Measurements from ENCODE around the gene AGA. TPM values are rescaled to one million over a fixed set of nuclear protein-coding genes. Genes with fewer than 3 reads are reported as not detected.

The AGA gene
- total RNA-seq, 1 donor from 2014 or later = 26.1 TPM

DNA sequence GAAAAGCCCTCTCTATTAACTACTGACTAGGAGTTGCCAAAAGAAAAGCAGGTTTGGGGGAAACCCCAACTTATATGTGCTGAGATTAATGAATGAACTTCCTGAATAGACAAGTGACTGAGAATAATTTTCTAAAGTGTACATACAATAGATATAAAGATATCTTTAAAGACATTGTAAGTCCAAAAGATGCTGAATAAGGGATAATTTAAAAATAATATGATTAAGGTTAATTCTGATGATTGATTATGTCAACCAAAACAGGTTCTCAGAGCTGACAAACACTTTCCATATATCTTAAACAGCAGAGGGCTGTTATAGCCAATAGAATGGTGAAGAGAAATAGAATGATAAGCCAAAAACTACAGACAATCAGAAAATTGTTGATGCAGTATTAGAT, 28.6 kb downstream of the AGA start:
- Mint-ChIP-seq H3K27me3 (ENCODE audit: unreplicated experiment) (no peaks in the 10 kb centered on the region), H3K4me1 (ENCODE audit: unreplicated experiment) (no peaks in the 10 kb centered on the region), H3K36me3 (ENCODE audit: unreplicated experiment) (no peaks in the 10 kb centered on the region), H3K4me3 (ENCODE audit: unreplicated experiment) (no peak overlapping the region), H3K27ac (ENCODE audit: unreplicated experiment) (no peak overlapping the region), H3K9me3 (ENCODE audit: unreplicated experiment) (peaks cover 3% of the 10 kb centered on the region)
- TF ChIP-seq, protein P1, sequence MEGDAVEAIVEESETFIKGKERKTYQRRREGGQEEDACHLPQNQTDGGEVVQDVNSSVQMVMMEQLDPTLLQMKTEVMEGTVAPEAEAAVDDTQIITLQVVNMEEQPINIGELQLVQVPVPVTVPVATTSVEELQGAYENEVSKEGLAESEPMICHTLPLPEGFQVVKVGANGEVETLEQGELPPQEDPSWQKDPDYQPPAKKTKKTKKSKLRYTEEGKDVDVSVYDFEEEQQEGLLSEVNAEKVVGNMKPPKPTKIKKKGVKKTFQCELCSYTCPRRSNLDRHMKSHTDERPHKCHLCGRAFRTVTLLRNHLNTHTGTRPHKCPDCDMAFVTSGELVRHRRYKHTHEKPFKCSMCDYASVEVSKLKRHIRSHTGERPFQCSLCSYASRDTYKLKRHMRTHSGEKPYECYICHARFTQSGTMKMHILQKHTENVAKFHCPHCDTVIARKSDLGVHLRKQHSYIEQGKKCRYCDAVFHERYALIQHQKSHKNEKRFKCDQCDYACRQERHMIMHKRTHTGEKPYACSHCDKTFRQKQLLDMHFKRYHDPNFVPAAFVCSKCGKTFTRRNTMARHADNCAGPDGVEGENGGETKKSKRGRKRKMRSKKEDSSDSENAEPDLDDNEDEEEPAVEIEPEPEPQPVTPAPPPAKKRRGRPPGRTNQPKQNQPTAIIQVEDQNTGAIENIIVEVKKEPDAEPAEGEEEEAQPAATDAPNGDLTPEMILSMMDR (IDR thresholded peaks at IDR 0.05) = no peak
- DNase-seq (ENCODE audit: extremely low spot score, unreplicated experiment) = no peak

DNA sequence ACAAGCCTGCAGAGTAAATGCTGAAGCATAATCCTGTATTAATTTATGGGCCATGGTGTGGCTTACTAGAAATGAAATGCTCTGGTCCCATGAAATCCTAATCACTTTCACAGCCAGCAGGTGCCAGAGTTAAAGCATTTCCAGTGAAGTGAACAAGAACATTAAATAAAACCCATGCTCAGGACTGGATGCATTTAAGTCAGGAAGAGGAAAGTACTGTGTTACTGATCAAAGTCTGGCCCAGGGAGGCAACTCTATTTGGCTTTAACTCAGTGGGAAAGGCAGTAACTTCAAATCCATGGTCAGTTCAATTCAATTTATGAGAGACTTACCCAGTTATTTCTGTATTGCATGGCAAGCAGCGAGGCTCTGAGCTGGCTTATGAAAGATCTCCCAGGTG, 29.2 kb downstream of the AGA start:
- H3K36me3 Mint-ChIP-seq (ENCODE audit: unreplicated experiment) = no peaks in the 10 kb centered on the region
- TF ChIP-seq, protein P1 (IDR thresholded peaks at IDR 0.05) = no peak
- no peaks in the 10 kb centered on the region for H3K4me1 Mint-ChIP-seq (ENCODE audit: unreplicated experiment)
- H3K27ac Mint-ChIP-seq (ENCODE audit: unreplicated experiment) = no peak overlapping the region
- H3K27me3 Mint-ChIP-seq (ENCODE audit: unreplicated experiment) = no peaks in the 10 kb centered on the region
- no peak overlapping the region for H3K4me3 Mint-ChIP-seq (ENCODE audit: unreplicated experiment)
- H3K9me3 Mint-ChIP-seq (ENCODE audit: unreplicated experiment) = peaks cover 3% of the 10 kb centered on the region
- DNase-seq (ENCODE audit: extremely low spot score, unreplicated experiment) = no peak

DNA sequence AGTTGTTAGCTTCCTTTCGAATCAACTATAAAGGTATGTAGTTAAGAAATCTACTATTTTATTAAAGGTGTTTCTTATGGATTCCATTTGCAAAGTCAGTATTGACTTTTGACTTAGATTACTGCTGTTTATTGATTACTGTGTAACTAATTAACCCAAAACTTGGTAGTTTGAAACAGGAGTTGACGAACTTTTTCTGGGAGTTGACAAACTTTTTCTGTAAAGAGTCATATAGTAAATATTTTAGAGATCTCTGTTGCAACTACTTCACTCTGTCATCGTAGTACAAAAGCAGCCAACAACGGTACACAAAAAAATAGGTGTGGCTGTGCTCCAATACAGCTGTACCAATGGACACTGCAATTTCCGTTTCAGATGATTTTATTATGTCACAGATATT, 30.2 kb downstream of the AGA start:
- H3K4me3 Mint-ChIP-seq (ENCODE audit: unreplicated experiment) = no peak overlapping the region
- TF ChIP-seq, protein P1 (IDR thresholded peaks at IDR 0.05) = no peak
- DNase-seq (ENCODE audit: extremely low spot score, unreplicated experiment) = no peak

DNA sequence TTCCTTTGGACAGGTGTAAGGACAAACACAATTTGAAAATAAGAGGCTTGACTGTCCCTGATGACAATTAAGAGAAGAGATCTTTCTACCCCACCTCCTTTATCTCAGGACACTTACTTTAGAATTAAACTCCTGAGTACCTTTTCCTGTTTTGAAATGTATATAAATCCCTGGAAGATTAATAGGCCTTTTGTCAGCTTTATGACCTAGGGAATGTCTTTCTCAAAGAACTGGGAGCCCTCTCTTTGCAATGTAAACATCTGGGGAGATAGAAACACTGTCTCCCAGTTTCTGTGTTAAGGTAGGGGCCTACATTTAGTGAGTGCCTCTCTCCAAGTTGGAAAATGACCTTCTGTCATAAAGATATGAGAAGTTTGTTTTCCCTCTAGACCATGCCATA, 31.7 kb downstream of the AGA start:
- no peaks in the 10 kb centered on the region for H3K27me3 Mint-ChIP-seq (ENCODE audit: unreplicated experiment)
- TF ChIP-seq, protein P1 (IDR thresholded peaks at IDR 0.05) = no peak
- H3K36me3 Mint-ChIP-seq (ENCODE audit: unreplicated experiment) = no peaks in the 10 kb centered on the region
- H3K27ac Mint-ChIP-seq (ENCODE audit: unreplicated experiment) = no peak overlapping the region
- H3K4me3 Mint-ChIP-seq (ENCODE audit: unreplicated experiment) = no peak overlapping the region
- DNase-seq (ENCODE audit: extremely low spot score, unreplicated experiment) = no peak
- H3K4me1 Mint-ChIP-seq (ENCODE audit: unreplicated experiment) = no peaks in the 10 kb centered on the region
- peaks cover 3% of the 10 kb centered on the region for H3K9me3 Mint-ChIP-seq (ENCODE audit: unreplicated experiment)

More for the DNA sequence above, 30.2 kb downstream of the AGA start:
- H3K9me3 Mint-ChIP-seq (ENCODE audit: unreplicated experiment) = peaks cover 3% of the 10 kb centered on the region
- no peaks in the 10 kb centered on the region for H3K36me3 Mint-ChIP-seq (ENCODE audit: unreplicated experiment)
- H3K27me3 Mint-ChIP-seq (ENCODE audit: unreplicated experiment) = no peaks in the 10 kb centered on the region
- H3K4me1 Mint-ChIP-seq (ENCODE audit: unreplicated experiment) = no peaks in the 10 kb centered on the region
- H3K27ac Mint-ChIP-seq (ENCODE audit: unreplicated experiment) = no peak overlapping the region

DNA sequence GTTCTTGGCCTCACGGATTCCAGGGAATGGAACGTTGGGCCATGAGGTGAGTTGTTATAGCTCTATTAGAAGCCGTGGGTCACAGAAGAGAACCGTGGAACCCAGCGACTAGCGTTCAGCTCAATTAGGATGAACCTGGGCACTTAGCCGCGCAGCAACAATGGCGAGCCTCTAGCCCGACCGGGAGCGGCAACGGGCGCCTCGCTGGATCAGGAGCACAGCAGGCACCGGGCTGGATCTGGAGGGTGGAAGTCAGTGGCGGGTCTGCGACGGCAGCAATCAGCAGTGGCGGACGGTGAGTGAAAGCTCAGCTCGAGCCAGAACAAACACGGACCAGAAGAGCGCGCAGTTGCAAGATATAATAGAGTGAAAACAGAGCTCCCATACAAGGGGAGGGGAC, 34.2 kb downstream of the AGA start:
- TF ChIP-seq, protein P1 (IDR thresholded peaks at IDR 0.05) = no peak
- H3K4me1 Mint-ChIP-seq (ENCODE audit: unreplicated experiment) = no peaks in the 10 kb centered on the region

More for the DNA sequence above, 34.2 kb downstream of the AGA start:
- no peak overlapping the region for H3K27ac Mint-ChIP-seq (ENCODE audit: unreplicated experiment)
- peaks cover 13% of the 10 kb centered on the region for H3K27me3 Mint-ChIP-seq (ENCODE audit: unreplicated experiment)
- H3K4me3 Mint-ChIP-seq (ENCODE audit: unreplicated experiment) = no peak overlapping the region
- no peaks in the 10 kb centered on the region for H3K36me3 Mint-ChIP-seq (ENCODE audit: unreplicated experiment)
- no peak for DNase-seq (ENCODE audit: extremely low spot score, unreplicated experiment)
- H3K9me3 Mint-ChIP-seq (ENCODE audit: unreplicated experiment) = peaks cover 3% of the 10 kb centered on the region
